H1 (cell line): Measurements from ENCODE around the gene SFRP5. TPM values are rescaled to one million over a fixed set of nuclear protein-coding genes. Genes with fewer than 3 reads are reported as not detected.

ENCODE experiments used
- ATF2 ChIP-seq: IDR thresholded peaks from 2 replicates; pipeline ENCODE4 v1.6.1; 2012; ENCODE audit warnings: low read length, inconsistent platforms
- CBX8 ChIP-seq: fragments of 300-800, 300-1000 bp; sonication (generic); IDR thresholded peaks from 2 replicates; pipeline ENCODE4 v1.7.1; 2016; ENCODE audit warnings: low read depth, low read length, borderline replicate concordance
- CHD1 ChIP-seq: IDR thresholded peaks from 2 replicates; pipeline ENCODE4 v1.6.1; 2012; ENCODE audit warnings: low read depth, low read length, improper control_type of control experiment
- CTCF ChIP-seq, 3 experiments: IDR thresholded peaks; 1 replicate in 2 of 3; 2 replicates in 1 of 3; pipeline versions ENCODE4 v1.5.1 to v1.6.1; 2011; ENCODE audit warnings: low read length in 3 of 3, mild to moderate bottlenecking in 3 of 3, inconsistent platforms in 2 of 3, low read depth in 1 of 3, moderate library complexity in 1 of 3; ENCODE audit not compliant: insufficient read depth in 1 of 3; ENCODE audit errors: control extremely low read depth in 1 of 3
- EP300 ChIP-seq, 2 experiments: IDR thresholded peaks; 1 replicate in 1 of 2; 2 replicates in 1 of 2; pipeline ENCODE4 v1.6.1; 2011 to 2012; ENCODE audit warnings: low read depth in 2 of 2, low read length in 2 of 2, mild to moderate bottlenecking in 2 of 2, borderline replicate concordance in 1 of 2, inconsistent platforms in 1 of 2, moderate library complexity in 1 of 2
- HDAC6 ChIP-seq: IDR thresholded peaks from one replicate; pipeline ENCODE4 v1.7.1; 2012; ENCODE audit warnings: low read depth, mild to moderate bottlenecking, inconsistent platforms, low read length, moderate library complexity
- JUND ChIP-seq: IDR thresholded peaks from 2 replicates; pipeline ENCODE4 v1.6.1; 2011; ENCODE audit warnings: mild to moderate bottlenecking, improper control_type of control experiment, low read length
- KDM4A ChIP-seq: IDR thresholded peaks from one replicate; pipeline ENCODE4 v1.7.1; 2012; ENCODE audit warnings: low read depth, mild to moderate bottlenecking, moderate library complexity, low read length, inconsistent platforms; ENCODE audit not compliant: severe bottlenecking
- KDM5A ChIP-seq: fragments of 200-600 bp; IDR thresholded peaks from 2 replicates; pipeline ENCODE4 v1.7.1; 2012; ENCODE audit warnings: mild to moderate bottlenecking, low read length, inconsistent platforms, mixed read lengths
- MAFK ChIP-seq: IDR thresholded peaks from 2 replicates; pipeline ENCODE4 v1.6.1; 2012; ENCODE audit warnings: low read depth, mild to moderate bottlenecking, improper control_type of control experiment, low read length
- NRF1 ChIP-seq: IDR thresholded peaks from 2 replicates; pipeline ENCODE4 v1.6.1; 2011; ENCODE audit warnings: mild to moderate bottlenecking, low read depth, low read length, improper control_type of control experiment
- PHF8 ChIP-seq: fragments of 200-600 bp; sonication (generic); conservative IDR thresholded peaks from 2 replicates; pipeline ENCODE4 v1.7.1; 2012; ENCODE audit warnings: low read depth, mild to moderate bottlenecking, inconsistent platforms, low read length, moderate library complexity
- RAD21 ChIP-seq, 2 experiments: IDR thresholded peaks in 1 of 2; conservative IDR thresholded peaks in 1 of 2; 2 replicates each; pipeline ENCODE4 v1.6.1; 2011; ENCODE audit warnings: low read depth in 2 of 2, low read length in 2 of 2, improper control_type of control experiment in 1 of 2, inconsistent platforms in 1 of 2, mild to moderate bottlenecking in 1 of 2, moderate library complexity in 1 of 2
- RBBP5 ChIP-seq: IDR thresholded peaks from 2 replicates; pipeline ENCODE4 v1.7.1; 2012; ENCODE audit warnings: low read depth, mild to moderate bottlenecking, inconsistent platforms, low read length, moderate library complexity, borderline replicate concordance
- SIN3A ChIP-seq, 2 experiments: IDR thresholded peaks in 1 of 2; conservative IDR thresholded peaks in 1 of 2; 2 replicates each; pipeline ENCODE4 v1.6.1; 2011 to 2012; ENCODE audit warnings: low read length in 2 of 2, improper control_type of control experiment in 1 of 2, low read depth in 1 of 2, mild to moderate bottlenecking in 1 of 2
- SIX5 ChIP-seq: IDR thresholded peaks from 2 replicates; pipeline ENCODE4 v1.6.1; 2011; ENCODE audit warnings: mild to moderate bottlenecking, low read depth, low read length
- SP2 ChIP-seq: IDR thresholded peaks from 2 replicates; pipeline ENCODE4 v1.6.1; 2012; ENCODE audit warnings: mild to moderate bottlenecking, low read length, inconsistent platforms
- SRF ChIP-seq: IDR thresholded peaks from 2 replicates; pipeline ENCODE4 v1.6.1; 2011; ENCODE audit warnings: mild to moderate bottlenecking, low read depth, low read length, moderate library complexity
- TEAD4 ChIP-seq: IDR thresholded peaks from 2 replicates; pipeline ENCODE4 v1.6.1; 2012; ENCODE audit warnings: low read depth, low read length, inconsistent platforms, mixed read lengths
- polyA plus RNA-seq, 7 experiments: library from polyadenylated mRNA; depleted of rRNA in 3 of 7; stranded (reverse) in 5 of 7; unstranded in 2 of 7; fragments of >200 nt in 5 of 7; fragments of 200-250 nt in 2 of 7; gene quantifications; 1 replicate in 5 of 7; 2 replicates in 1 of 7; 4 replicates in 1 of 7; pipeline versions ENCODE4 v1.2.1 to v1.2.3, GENCODE V29; 2011 to 2013; ENCODE audit warnings: missing spikeins in 2 of 7, mixed read lengths in 2 of 7
- total RNA-seq: library from RNA; stranded (reverse); fragmentation: NEBNext Ultra II Directional; extraction: Animal tissue kit (Norgen Biotek cat#: 25700); gene quantifications from 2 replicates; pipeline ENCODE4 v1.2.1, GENCODE V29; 2021

Gene SFRP5
- total and polyA plus RNA-seq, 2 of the 8 experiments (the other 6 are each of a cell fraction or from before 2014, with no cell fraction given): 3.9 to 5.9 TPM

GRCh38 chr10:97736902-97737769, 34.7 kb downstream of the SFRP5 start, which contains the start of gene ZFYVE27 (continued):
- peak; percentile 78; the same call in 1 of the 2 replicates for TF ChIP-seq RBBP5
- no peak for TF ChIP-seq CBX8
- TF ChIP-seq HDAC6: no peak
- no peak for TF ChIP-seq MAFK
- TF ChIP-seq SIX5: no peak
- no peak for TF ChIP-seq EP300 (IDR thresholded peaks at IDR 0.05; ENCODE audit: borderline replicate concordance in 1 of 2, low read depth in 2 of 2, low read length in 2 of 2)
- peak; percentile 90 for TF ChIP-seq KDM4A
- TF ChIP-seq CTCF (IDR thresholded peaks at IDR 0.05; ENCODE audit: control extremely low read depth in 1 of 3, insufficient read depth in 1 of 3, low read depth in 1 of 3, low read length in 3 of 3): no peak
- no peak for TF ChIP-seq TEAD4
- TF ChIP-seq RAD21 (IDR thresholded peaks at IDR 0.05 in 1 of 2, conservative IDR thresholded peaks at IDR 0.05 in 1 of 2; ENCODE audit: low read depth in 2 of 2, low read length in 2 of 2): no peak
- no peak for TF ChIP-seq SIN3A (conservative IDR thresholded peaks at IDR 0.05 in 1 of 2, IDR thresholded peaks at IDR 0.05 in 1 of 2; ENCODE audit: low read depth in 1 of 2, low read length in 2 of 2)
- TF ChIP-seq ATF2: peak; percentile 92
- TF ChIP-seq SP2: no peak
- no peak for TF ChIP-seq SRF
- peak; percentile 84 for TF ChIP-seq PHF8
- TF ChIP-seq NRF1: peak; percentile 86
- no peak for TF ChIP-seq CHD1
- no peak for TF ChIP-seq KDM5A
- TF ChIP-seq JUND: peak; percentile 99
